ENCODE data around the gene ZNF445.

DNA sequence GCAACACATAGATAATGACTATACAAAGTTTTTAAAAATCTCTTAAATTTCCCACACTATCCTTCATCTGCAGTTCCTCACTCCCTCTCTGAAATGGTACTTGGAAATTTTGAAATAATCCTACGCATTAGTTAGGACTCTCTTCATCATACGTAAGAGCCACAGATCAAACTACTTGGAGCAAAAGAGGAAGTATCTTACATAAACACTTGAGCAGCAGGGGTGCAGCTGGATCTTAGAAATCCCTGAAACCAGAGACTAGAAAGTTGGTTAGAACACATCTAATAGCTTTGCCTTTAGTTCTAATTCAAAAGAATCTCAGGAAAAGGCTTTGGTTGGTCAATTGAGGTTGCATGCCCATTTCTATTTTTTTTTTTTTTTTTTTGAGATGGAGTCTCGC, 38.8 kb upstream of the ZNF445 start:
- no peak for TF ChIP-seq EZH2 (IDR thresholded peaks at IDR 0.05; ENCODE audit: borderline replicate concordance, low read length)
- TF ChIP-seq, protein P1, sequence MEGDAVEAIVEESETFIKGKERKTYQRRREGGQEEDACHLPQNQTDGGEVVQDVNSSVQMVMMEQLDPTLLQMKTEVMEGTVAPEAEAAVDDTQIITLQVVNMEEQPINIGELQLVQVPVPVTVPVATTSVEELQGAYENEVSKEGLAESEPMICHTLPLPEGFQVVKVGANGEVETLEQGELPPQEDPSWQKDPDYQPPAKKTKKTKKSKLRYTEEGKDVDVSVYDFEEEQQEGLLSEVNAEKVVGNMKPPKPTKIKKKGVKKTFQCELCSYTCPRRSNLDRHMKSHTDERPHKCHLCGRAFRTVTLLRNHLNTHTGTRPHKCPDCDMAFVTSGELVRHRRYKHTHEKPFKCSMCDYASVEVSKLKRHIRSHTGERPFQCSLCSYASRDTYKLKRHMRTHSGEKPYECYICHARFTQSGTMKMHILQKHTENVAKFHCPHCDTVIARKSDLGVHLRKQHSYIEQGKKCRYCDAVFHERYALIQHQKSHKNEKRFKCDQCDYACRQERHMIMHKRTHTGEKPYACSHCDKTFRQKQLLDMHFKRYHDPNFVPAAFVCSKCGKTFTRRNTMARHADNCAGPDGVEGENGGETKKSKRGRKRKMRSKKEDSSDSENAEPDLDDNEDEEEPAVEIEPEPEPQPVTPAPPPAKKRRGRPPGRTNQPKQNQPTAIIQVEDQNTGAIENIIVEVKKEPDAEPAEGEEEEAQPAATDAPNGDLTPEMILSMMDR (conservative IDR thresholded peaks at IDR 0.05 in 1 of 2, IDR thresholded peaks at IDR 0.05 in 1 of 2; ENCODE audit: extremely low read depth in 1 of 2, insufficient read depth in 1 of 2, low read depth in 1 of 2, low read length in 2 of 2), result no peak
